Skeletal muscle cell (primary cell): ENCODE data around the gene PCDHGA3.
A peak's percentile ranks its signal among the peaks of the same experiment; 100 is the strongest.
"Not testable (repeated sequence)": the region's sequence is repeated elsewhere in the genome, so short reads cannot be mapped to it uniquely, and the experiment has no call there.

Experiments used
- DNase-seq: peaks from one replicate; pipeline ENCODE4 v3.0.0-alpha.2; 2010; ENCODE audit warnings: low read depth
- H3K4me3 ChIP-seq: 2 replicates; pipeline ENCODE4 v1.5.1; 2011; ENCODE audit warnings: low read depth, mild to moderate bottlenecking, control low read depth, low read length, moderate library complexity

Gene PCDHGA3

GRCh38 chr5:141373673-141374317 is 30.2 kb downstream of the PCDHGA3 start, which contains the start of gene PCDHGA6:
PCDHGA6 (plus strand) TSS chr5:141373891; CDS start chr5:141374084, 193 bp downstream.
- peak within 1 kb of the TSS; percentile 49 for H3K4me3 ChIP-seq
- DNase-seq, result no peak

GRCh38 chr5:141374627-141375026 is 31.0 kb downstream of the PCDHGA3 start:
- DNase-seq, result no peak

GRCh38 chr5:141375444-141376155 is 32.0 kb downstream of the PCDHGA3 start:
- DNase-seq, result not testable (repeated sequence)

More at GRCh38 chr5:141374627-141375026, 31.0 kb downstream of the PCDHGA3 start:
- no peak overlapping the region for H3K4me3 ChIP-seq

GRCh38 chr5:141382469-141383294 is 39.1 kb downstream of the PCDHGA3 start, which contains the start of gene PCDHGA7:
PCDHGA7 (plus strand) TSS chr5:141382742; CDS start chr5:141382900, 158 bp downstream.
- peak within 1 kb of the TSS; percentile 61 for H3K4me3 ChIP-seq
- no peak for DNase-seq

More at GRCh38 chr5:141375444-141376155, 32.0 kb downstream of the PCDHGA3 start:
- H3K4me3 ChIP-seq, result not testable (repeated sequence)

GRCh38 chr5:141383345-141383744 is 39.7 kb downstream of the PCDHGA3 start:
- peak overlapping the region; percentile 61 for H3K4me3 ChIP-seq
- no peak for DNase-seq

GRCh38 chr5:141384471-141385267 is 41.0 kb downstream of the PCDHGA3 start:
- no peak overlapping the region for H3K4me3 ChIP-seq
- DNase-seq, result no peak

GRCh38 chr5:141387557-141388311 is 44.1 kb downstream of the PCDHGA3 start, which contains the start of gene PCDHGB4:
PCDHGB4 (plus strand) TSS chr5:141387698; CDS start chr5:141387885, 187 bp downstream.
- not testable (repeated sequence) for DNase-seq
- peak within 1 kb of the TSS; percentile 39 for H3K4me3 ChIP-seq

GRCh38 chr5:141388661-141389060 is 45.0 kb downstream of the PCDHGA3 start:
- no peak for DNase-seq
- H3K4me3 ChIP-seq, result no peak overlapping the region

- no peak overlapping the region for H3K4me3 ChIP-seq
Observed at GRCh38 chr5:141389153-141390042, 45.8 kb downstream of the PCDHGA3 start.

GRCh38 chr5:141392429-141393198 is 49.0 kb downstream of the PCDHGA3 start, which contains the start of gene PCDHGA8:
PCDHGA8 (plus strand) TSS chr5:141392633; CDS start chr5:141392814, 181 bp downstream.
- H3K4me3 ChIP-seq, result no peak within 1 kb of the TSS
- no peak for DNase-seq

More at GRCh38 chr5:141389153-141390042, 45.8 kb downstream of the PCDHGA3 start:
- no peak for DNase-seq

GRCh38 chr5:141393267-141393666 is 49.6 kb downstream of the PCDHGA3 start:
- H3K4me3 ChIP-seq, result no peak overlapping the region
- DNase-seq, result no peak

GRCh38 chr5:141394401-141395187 is 51.0 kb downstream of the PCDHGA3 start:
- H3K4me3 ChIP-seq, DNase-seq: not testable (repeated sequence)
